ENCODE results near the gene MAP2K1.
A peak's percentile ranks its signal among the peaks of the same experiment; 100 is the strongest.
"Not testable (repeated sequence)": the region's sequence is repeated elsewhere in the genome, so short reads cannot be mapped to it uniquely, and the experiment has no call there.

The MAP2K1 gene

DNA sequence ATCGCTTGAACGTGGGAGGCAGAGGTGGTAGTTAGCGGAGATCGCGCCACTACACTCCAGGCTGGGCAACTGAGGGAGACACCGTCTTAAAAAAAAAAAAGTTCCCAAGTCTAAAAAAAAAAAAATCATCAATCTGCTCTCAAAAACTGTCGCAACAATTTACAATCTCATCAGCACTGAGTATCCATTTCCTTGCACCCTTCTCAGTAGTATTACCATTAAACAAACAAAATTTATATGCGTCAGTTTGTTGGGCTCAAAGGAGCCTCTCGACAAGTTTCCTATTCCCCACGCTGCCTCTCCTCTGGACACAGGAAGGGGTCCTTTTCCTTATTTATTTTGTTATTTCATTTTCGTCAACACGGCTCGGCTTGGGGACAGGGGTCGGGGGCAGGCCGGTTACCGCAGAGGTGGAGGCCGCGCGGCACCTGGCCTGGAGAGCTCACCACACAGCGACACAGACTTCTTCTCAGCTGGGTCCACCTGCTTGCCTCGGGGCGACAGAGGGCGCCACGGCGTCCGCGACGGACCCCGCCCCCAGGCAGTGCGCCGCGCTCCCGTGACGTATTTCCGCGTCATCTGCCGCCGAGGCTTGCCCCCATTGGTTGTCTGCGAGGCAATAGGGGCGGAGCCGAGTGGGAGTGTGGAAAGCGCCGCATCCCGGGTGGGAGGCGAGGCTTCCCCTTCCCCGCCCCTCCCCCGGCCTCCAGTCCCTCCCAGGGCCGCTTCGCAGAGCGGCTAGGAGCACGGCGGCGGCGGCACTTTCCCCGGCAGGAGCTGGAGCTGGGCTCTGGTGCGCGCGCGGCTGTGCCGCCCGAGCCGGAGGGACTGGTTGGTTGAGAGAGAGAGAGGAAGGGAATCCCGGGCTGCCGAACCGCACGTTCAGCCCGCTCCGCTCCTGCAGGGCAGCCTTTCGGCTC is at the start of gene MAP2K1:
MAP2K1 (plus strand) TSS at position 709 of the 920 bp plus-strand sequence. CDS start 436 bp downstream, outside the sequence.
- DNase-seq (ENCODE audit: low read depth in 4 of 4, low spot score in 1 of 4): peak; percentile 96 to 98 (median 96)

DNA sequence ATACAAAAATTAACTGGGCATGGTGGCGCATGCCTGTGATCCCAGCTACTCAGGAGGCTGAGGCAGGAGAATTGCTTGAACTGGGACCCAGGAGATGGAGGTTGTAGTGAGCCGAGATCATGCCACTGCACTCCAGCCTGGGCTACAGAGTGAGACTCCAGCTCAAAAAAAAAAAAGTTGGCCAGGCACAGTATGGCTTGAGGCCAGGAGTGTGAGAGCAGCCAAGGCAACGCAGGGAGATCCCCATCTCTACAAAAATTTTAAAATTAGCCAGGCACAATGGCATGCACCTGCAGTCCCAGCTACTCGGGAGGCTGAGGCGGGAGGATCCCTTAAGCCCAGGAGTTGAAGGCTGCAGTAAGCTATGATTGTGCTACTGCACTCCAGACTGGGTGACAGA is 38.2 kb upstream of the MAP2K1 start:
- DNase-seq (ENCODE audit: low read depth in 4 of 4, low spot score in 1 of 4): not testable (repeated sequence)

DNA sequence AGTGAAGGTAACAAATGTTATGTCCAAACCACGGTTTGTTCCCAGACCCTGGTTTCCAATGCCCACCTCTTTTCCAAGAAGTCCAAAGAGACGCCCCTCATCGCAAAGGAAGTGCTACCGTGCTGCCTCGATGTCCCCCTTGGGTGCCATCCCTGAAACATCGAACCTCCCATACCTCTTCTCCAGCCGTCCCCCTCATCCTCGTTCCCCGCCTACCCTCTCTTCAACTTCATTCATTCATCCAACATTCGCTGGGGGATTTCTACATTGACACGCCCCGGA is 30.7 kb upstream of the MAP2K1 start:
- DNase-seq (ENCODE audit: low read depth in 4 of 4, low spot score in 1 of 4): peak in 1 of 4 experiments; percentile 10

DNA sequence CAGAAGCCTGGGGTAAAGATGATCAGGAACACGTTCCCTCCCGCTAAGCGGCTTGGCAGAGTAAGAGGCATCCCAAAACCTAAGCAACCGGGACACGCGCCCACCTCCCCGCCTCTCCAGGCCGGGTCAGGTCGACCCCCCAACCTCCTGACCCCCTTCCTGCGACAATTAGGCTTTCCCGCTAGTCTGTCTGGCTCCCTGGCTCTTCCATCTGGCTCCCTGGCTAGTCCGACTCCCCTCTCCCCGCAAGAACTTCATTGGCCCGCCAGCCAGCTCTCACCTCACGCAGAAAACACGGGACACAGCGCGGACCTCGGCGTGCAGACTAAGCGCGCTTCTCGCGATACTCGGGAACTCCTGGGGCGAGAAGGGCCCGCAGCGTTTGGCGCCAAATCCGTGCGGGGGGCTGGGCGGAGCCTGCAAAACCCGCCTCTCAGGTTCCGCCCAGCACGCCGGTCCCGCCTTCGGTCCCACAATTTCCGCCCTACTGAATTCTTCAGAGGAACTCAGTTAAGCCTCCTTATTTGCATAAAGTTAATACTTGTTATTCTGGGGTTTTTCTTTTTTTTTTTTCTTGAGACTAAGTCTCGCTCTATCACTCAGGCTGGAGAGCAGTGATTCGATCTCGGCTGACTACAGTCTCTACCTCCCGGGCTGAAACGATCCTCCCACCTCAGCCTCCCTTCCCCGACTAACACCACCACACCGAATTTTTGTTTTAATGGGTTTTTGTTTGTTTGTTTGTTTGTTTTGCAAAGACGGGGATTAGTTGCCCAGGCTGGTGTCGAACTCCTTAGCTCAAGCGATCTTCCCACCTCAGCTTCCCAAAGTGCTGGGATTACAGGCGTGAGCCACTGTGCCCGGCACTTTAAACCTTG is 30.1 kb upstream of the MAP2K1 start, which contains the start of gene TIPIN:
TIPIN (minus strand) TSS at position 327 of the 878 bp plus-strand sequence. CDS start 3,738 bp downstream, outside the sequence.
- DNase-seq (ENCODE audit: low read depth in 4 of 4, low spot score in 1 of 4): peak; percentile 94 to 97 (median 96)

DNA sequence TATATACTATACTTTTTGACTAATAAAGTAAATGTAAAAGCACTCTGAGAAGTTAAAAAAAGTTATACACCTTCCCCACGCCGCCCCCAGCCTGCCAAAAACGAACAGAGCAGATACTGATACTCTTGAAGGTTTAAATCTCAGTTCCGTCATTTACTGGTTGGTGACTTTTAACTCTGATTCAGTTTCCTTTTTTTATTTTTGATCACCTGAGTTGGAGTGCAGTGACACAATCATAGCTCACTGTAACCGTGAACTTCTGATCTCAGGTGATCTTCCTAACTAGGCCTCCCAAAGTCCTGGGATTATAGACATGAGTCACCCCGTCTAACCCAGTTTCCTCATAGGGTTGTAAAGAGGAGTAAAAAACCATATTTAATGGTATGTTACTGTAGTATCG is 27.0 kb upstream of the MAP2K1 start:
- no peak for DNase-seq (ENCODE audit: low read depth in 4 of 4, low spot score in 1 of 4)

DNA sequence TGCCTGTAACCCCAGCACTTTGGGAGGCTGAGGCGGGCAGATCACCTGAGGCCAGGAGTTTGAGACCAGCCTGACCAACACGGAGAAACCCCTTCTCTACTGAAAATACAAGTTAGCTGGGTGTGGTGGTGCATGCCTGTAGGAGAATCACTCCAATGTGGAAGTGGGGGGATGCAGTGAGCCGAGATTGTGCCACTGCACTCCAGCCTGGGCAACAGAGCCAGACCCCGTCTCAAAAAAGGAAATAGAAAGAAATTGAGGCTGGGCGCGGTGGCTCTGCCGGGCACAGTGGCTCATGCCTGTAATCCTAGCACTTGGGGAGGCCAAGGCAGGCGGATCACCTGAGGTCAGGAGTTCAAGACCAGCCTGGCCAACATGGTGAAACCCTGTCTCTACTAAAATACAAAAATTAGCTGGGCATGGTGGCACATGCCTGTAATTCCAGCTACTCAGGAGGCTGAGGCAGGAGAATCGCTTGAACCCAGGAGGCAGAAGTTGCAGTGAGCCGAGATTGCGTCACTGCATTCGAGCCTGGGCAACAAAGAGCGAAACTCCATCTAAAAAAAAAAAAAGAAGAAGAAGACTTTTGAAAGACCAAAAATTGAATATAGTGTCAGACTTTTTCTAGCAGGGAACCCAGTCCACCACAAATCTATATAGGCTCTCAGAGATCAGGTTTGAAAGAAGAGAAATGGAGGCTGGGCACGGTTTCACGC is 24.8 kb upstream of the MAP2K1 start:
- not testable (repeated sequence) for DNase-seq (ENCODE audit: low read depth in 4 of 4, low spot score in 1 of 4)

DNA sequence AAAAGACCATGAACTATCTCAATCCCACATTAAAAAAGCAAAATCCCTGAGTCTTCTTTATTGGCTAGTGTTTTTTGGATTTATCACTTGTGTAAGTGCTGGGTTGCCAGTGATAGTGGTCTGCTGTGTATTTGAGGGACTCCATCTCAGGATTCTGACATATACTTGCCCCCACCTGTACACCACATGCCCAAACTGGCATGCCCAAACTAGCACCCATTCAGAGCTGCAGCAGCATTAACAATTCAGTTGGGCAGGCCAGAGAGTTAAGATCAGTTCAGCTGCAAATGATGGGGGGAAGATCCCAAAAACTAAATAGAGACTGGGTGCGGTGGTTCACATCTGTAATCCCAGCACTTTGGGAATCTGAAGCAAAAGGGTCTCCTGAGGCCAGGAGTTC is 23.9 kb upstream of the MAP2K1 start:
- DNase-seq (ENCODE audit: low read depth in 4 of 4, low spot score in 1 of 4): no peak

DNA sequence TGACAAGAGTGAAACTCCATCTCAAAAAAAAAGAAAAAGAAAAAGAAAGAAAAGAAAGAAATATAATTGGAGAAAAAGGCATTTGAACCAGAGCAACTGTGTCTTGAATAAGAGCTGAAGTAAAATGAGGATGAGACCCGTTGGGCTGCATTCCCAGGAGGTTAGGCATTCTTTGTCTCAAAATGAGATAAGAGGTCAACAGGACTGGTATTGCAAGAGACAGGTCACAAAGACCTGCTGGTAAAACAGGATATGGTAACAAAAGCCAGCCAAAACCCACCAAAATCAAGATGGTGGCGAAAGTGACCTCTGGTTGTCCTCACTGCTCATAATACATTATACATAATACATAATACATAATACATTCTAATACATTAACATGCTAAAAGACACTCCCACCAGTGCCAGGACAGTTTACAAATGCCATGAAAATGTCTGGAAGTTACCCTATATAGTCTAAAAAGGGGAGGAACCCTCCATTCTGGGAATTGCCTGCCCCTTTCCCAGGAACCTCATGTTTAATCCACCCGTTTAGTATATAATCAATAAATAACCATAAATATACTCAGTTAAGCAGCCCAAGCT is 21.7 kb upstream of the MAP2K1 start:
- DNase-seq (ENCODE audit: low read depth in 4 of 4, low spot score in 1 of 4): no peak

DNA sequence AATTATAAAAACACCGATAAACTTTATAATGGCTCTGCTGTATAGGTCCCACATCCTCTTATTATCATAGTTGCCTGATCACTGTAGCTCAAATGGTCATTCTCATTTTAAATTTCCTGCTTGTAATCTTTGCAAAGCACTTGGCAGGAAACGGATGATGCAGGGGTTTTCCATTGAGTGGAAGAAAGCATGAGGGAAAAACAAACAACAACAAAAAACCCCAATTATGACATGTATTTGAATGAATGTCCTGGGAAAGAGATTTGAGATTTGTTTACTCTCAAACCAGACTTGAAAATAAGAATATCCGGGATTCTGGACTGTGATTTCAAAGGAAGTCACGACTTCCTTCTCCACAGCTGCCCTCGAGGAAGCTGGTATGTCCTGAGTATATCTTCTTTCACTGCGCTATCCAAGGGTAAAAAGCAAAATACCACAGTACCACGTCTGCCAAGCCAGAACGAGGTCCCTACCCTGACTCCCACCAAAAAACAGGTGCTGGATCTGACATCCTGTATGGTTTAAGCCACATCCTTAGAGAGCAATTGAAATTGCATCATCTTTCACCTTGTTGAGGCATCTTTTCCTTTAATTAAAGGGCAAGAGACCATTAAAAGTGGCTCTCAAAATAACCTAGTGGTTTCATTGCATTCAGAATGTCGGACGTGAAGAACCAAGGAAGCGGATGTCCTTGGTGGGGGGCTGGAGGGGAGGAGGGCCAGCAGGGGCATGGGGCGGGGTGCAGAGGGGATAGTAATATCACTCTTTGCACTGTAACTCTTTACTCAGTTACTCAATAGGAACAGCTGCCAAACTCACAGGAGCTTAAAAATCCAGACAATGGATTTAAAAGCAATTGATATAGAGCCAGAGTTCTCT is 16.7 kb upstream of the MAP2K1 start:
- no peak for DNase-seq (ENCODE audit: low read depth in 4 of 4, low spot score in 1 of 4)

DNA sequence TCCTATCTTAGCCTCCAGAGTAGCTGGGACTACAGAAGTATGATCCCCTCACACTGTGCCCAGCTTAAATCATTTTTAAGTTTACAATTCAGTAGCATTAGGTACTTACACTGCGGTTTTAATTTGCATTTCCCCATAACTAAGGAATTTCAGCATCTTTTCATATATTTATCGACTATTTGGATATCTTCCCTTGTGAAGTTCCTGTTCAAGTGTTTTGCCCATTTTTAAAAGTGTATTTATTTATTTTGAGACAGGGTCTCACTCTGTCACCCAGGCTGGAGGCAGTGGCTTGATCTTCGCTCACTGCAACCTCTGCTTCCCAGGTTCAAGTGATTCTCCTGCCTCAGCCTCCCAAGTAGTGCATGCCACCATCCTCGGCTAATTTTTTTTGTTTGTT is 12.5 kb upstream of the MAP2K1 start:
- no peak for DNase-seq (ENCODE audit: low read depth in 4 of 4, low spot score in 1 of 4)

DNA sequence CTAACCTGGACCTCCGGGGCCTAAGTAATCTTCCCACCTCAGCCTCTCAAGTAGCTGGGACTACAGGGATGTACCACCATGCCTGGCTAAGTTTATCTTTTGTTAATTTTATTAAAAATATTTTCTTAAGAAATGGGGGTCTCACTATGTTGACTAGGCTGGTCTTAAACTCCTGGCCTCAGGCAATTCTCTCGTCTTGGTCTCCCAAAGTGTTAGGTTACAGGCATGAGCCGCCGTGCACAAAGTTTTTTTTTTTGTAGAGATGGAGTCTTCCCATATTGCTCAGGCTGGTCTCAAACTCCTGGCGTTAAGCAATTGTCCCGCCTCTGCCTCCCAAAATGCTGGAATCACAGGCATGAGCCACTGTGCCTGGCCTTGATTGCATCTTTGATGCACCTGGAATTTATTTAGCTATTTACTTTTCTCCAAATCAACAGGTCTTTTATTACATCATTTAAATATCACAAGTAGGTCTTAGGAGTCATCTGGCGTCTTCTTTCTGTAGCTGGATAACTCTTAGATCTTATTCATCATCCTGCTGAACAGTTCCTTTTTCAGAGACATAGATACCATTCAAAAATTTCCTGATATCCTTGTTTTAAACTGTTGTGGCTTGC is 7.8 kb upstream of the MAP2K1 start:
- no peak for DNase-seq (ENCODE audit: low read depth in 4 of 4, low spot score in 1 of 4)

DNA sequence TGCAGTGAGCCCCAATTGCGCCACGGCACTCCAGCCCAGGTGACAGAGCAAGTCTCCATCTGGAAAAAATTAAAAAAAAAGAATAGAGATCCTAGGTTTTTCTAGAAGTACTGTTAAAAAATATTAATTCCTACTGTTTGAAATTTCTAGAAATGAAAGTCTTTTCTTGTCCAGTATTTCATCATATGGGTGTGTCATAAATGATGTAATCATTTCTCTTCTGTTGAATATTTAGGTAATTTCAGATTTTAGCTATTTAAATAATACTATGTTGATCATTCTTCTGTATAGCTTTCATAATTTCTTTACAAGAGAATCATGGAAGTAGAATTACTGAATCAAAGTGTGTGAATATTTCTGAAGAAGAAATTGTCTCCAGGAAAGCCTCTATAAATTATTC is 5.3 kb upstream of the MAP2K1 start:
- DNase-seq (ENCODE audit: low read depth in 4 of 4, low spot score in 1 of 4): not testable (repeated sequence)

DNA sequence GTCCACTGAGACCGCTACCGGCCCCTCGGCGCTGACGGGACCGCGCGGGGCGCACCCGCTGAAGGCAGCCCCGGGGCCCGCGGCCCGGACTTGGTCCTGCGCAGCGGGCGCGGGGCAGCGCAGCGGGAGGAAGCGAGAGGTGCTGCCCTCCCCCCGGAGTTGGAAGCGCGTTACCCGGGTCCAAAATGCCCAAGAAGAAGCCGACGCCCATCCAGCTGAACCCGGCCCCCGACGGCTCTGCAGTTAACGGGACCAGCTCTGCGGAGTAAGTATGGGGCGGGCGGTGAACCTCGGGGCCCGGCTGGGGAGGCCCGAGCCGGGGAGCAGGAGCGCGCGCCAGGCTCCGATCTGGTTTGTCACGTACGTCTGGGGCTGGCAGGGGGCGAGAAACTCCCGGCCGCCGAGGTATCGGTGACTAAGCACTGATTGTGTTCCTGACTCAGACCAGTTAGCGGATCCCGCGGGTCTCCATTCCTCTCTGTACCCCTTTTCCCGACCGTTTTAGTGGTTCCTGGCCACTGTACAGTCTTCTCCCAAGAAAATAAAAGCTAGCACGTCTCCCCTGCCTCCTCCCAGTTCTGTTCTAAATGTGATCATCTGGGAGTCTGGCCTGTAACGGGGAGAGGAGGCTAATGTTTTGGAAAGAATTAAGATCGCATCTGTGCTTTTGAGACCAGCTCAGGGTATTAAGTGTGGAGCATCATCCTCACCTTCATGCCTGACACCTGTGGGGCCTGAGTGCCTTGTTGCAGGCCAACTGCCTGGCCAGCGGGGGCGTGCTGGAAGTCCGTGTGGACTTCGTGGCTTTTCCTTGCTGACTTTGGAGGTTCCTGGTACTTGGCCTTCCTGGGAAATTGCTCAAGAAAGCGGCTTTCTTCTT is 691 bp downstream of the MAP2K1 start:
- DNase-seq (ENCODE audit: low read depth in 4 of 4, low spot score in 1 of 4): peak; percentile 63 to 80 (median 73)

DNA sequence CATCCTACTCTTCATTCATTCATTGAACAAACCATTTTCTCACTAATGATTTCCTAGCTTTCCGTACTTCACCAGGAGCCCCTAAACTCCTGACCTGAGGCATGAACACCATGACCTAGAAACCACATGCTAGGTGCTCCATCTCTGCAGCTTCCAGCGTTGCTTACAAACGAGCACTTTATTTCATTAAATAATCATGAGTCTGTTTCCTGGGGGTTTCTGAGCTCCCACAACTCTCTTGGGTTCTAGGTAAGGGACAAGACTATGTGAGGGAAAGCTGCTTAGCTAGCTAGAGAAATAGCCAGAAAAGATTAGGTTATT is 1.3 kb downstream of the MAP2K1 start:
- no peak for DNase-seq (ENCODE audit: low read depth in 4 of 4, low spot score in 1 of 4)

DNA sequence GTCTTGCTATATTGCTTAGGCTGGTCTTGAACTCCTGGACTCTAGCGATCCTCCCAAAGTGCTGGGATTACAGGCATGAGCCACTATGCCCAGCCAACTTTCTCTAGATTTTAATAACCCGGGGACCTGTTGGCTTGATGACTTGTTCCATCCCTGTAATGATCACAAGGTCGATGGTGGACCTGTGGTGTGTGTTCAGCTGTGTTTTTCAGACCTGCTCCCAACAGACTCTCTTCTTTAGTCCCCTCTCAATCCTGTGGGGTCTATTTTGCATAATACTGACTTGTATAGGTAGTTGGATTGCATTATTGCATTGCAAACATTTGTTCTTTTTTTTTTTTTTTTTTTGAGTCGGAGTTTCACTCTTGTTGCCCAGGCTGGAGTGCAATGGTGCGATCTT is 1.9 kb downstream of the MAP2K1 start:
- DNase-seq (ENCODE audit: low read depth in 4 of 4, low spot score in 1 of 4): no peak

DNA sequence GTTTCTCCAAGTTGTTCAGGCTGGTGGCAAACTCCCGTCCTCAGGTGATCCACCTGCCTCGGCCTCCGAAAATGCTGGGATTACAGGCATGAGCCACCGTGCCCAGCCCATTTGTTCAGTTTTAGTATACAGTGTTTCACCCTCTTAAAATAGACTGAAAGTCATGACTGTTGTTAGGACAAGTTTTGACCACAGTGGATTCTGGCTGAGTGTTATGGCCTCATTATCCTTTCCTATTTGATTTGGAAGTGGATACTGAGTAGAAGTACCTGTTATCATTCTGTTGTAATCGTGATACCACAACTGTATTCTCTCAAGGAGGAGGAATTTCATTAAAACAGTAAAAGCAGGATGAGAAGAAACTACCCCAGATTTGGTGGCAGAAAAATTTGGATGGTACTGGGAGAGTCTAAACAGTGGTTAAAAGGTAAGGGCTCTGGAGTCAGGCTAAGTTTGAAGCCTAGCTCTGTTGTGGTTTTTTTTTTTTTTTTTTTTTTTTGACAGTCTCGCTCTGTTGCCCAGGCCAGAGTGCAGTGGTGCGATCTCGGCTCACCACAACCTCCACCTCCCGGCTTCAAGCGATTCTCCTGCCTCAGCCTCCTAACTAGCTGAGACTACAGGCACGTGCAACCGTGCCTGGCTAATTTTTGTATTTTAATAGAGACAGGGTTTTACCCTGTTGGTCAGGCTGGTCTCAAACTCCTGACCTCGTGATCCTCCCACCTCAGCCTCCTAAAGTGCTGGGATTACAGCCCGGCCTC is 2.6 kb downstream of the MAP2K1 start:
- no peak for DNase-seq (ENCODE audit: low read depth in 4 of 4, low spot score in 1 of 4)

DNA sequence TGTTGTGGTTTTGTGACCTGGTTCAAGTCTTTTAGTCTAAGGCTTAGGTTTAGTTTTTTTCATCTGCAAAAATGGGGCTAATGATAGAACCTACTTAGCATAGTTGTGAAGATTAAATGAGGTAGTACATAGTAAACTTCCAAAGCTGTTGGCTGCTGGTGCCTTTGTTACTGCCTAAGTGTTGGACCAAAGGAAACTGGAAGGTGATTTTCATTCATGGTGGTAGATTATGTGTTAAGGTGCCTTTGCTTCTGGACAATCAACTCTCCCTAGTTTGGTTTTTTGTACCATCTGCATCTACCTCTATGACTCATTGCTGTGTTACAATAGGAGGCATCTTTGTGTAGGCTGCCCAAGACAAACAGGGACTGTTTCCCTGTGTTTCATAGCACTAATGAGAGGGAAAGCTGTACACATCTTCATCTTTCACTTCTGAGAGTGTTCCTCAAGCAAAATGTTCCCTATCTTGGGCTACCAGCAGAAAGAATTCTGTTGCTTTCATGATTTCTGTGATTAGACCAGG is 3.2 kb downstream of the MAP2K1 start:
- DNase-seq (ENCODE audit: low read depth in 4 of 4, low spot score in 1 of 4): no peak

DNA sequence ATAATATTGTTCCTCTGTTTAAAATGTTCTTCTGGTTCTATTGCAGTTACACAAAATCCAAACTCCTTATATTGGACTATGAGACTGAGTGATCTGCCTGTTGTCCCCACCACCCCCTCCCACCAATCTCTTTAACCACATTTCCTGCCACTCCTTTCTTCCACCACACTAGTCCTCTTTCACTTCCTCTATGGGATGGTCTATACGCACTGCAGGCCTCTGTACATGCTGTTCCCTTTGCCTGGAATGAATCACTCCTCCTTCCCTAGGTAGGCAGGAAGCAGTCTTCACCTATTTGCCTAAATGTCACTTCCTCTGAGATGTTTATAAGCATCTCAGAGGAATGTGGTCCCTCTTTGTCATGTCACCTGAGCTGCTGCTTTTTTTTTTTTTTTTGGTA is 4.0 kb downstream of the MAP2K1 start:
- DNase-seq (ENCODE audit: low read depth in 4 of 4, low spot score in 1 of 4): no peak
